Neural progenitor cell (in vitro differentiated cells): ENCODE results near the gene SHROOM2.

Experiments used
- EZH2 ChIP-seq: fragments of 200-600 bp; sonication (generic); IDR thresholded peaks from 2 replicates; pipeline ENCODE4 v1.6.1; 2017; ENCODE audit warnings: antibody characterized with exemption, mild to moderate bottlenecking, moderate library complexity
- TF ChIP-seq, protein P1 (sequence below): fragments of 200-600 bp; sonication (generic); IDR thresholded peaks from 2 replicates; pipeline ENCODE4 v1.5.1; 2017; ENCODE audit warnings: antibody characterized with exemption, mild to moderate bottlenecking

DNA sequence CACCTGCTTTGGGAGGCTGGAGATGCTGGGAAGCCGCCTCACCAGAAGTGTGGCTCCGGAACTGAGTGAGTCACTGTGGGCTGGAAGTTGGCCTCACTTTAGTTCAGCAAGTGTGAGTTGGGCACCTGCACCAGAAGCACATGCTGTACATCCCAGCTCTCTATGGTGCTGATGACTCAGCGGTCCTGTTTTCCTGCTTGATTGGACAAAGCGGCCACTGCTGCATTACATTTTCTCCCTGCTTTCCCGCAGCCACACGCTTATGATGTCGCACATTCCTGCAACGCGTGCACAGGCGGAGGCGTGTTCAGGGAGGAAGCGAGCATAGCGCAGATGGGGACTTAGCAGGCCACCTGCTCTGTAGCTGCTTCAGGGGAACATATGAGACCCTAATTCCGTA lies 154.2 kb downstream of the SHROOM2 start:
- no peak for TF ChIP-seq EZH2
- TF ChIP-seq, protein P1, sequence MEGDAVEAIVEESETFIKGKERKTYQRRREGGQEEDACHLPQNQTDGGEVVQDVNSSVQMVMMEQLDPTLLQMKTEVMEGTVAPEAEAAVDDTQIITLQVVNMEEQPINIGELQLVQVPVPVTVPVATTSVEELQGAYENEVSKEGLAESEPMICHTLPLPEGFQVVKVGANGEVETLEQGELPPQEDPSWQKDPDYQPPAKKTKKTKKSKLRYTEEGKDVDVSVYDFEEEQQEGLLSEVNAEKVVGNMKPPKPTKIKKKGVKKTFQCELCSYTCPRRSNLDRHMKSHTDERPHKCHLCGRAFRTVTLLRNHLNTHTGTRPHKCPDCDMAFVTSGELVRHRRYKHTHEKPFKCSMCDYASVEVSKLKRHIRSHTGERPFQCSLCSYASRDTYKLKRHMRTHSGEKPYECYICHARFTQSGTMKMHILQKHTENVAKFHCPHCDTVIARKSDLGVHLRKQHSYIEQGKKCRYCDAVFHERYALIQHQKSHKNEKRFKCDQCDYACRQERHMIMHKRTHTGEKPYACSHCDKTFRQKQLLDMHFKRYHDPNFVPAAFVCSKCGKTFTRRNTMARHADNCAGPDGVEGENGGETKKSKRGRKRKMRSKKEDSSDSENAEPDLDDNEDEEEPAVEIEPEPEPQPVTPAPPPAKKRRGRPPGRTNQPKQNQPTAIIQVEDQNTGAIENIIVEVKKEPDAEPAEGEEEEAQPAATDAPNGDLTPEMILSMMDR = no peak
